Stimulated activated naive CD8-positive, alpha-beta T cell treated with anti-CD3 and anti-CD28 coated beads, Interleukin-15, amount 100 ng/mL, for 72 hours (primary cell): ENCODE measurements around the gene PCDHGA6.
A peak's percentile ranks its signal among the peaks of the same experiment; 100 is the strongest.
"Not testable (repeated sequence)": the region's sequence is repeated elsewhere in the genome, so short reads cannot be mapped to it uniquely, and the experiment has no call there.

ENCODE experiments used
- ATAC-seq: fragments of 150-1000 bp; cut with Tn5 transposase; 2 replicates; pipeline ENCODE4 v1.10.0; 2021; ENCODE audit warnings: mild to moderate bottlenecking, moderate library complexity
- DNase-seq, 2 donors: peaks; one replicate each; pipeline ENCODE4 v3.0.0; 2021 to 2022
- H3K27ac Mint-ChIP-seq, 2 donors: one replicate each; pipeline ENCODE4 v1.8.0; 2022; ENCODE audit warnings: mild to moderate bottlenecking in 2 of 2, mixed read lengths in 2 of 2, moderate library complexity in 2 of 2
- H3K27me3 Mint-ChIP-seq: one replicate; pipeline ENCODE4 v1.8.0; 2022; ENCODE audit warnings: mixed read lengths
- H3K4me1 Mint-ChIP-seq: one replicate; pipeline ENCODE4 v1.8.0; 2022; ENCODE audit warnings: mild to moderate bottlenecking, mixed read lengths
- H3K4me3 Mint-ChIP-seq, 2 donors: one replicate each; pipeline ENCODE4 v1.8.0; 2022; ENCODE audit warnings: mild to moderate bottlenecking in 2 of 2, mixed read lengths in 2 of 2, moderate library complexity in 1 of 2
- H3K9me3 Mint-ChIP-seq, 2 donors: one replicate each; pipeline ENCODE4 v1.8.0; 2022; ENCODE audit warnings: mixed read lengths in 2 of 2

PCDHGA6 gene

GRCh38 chr5:141373673-141374317 lies at the start of gene PCDHGA6:
TSS of gene PCDHGA6 (plus strand) at chr5:141373891. CDS start at chr5:141374084, 193 bp downstream.
- DNase-seq = no peak
- peak within 1 kb of the TSS; percentile 27 to 52 for H3K4me3 Mint-ChIP-seq
- peaks cover 77% of the 10 kb centered on the region for H3K27me3 Mint-ChIP-seq

GRCh38 chr5:141326088-141326854 lies 47.4 kb upstream of the PCDHGA6 start:
- Mint-ChIP-seq H3K9me3 (peaks cover 4 to 7% of the 10 kb centered on the region in 2 donors), H3K4me1 (peaks cover 10% of the 10 kb centered on the region), H3K4me3 (peak overlapping the region; percentile 92 to 94), H3K27ac (peak overlapping the region; percentile 75 to 95), H3K27me3 (peaks cover 35% of the 10 kb centered on the region)
- ATAC-seq (peak; percentile 96), DNase-seq (peak; percentile 46 to 76)

More at GRCh38 chr5:141373673-141374317, at the start of gene PCDHGA6:
- ATAC-seq = no peak
- Mint-ChIP-seq H3K27ac (no peak within 1 kb of the TSS), H3K4me1 (peaks cover 8% of the 10 kb centered on the region), H3K9me3 (peaks cover 16 to 52% of the 10 kb centered on the region in 2 donors)

GRCh38 chr5:141328231-141328630 lies 45.5 kb upstream of the PCDHGA6 start:
- no peak overlapping the region for H3K27ac Mint-ChIP-seq
- H3K4me3 Mint-ChIP-seq = no peak overlapping the region
- peaks cover 54% of the 10 kb centered on the region for H3K27me3 Mint-ChIP-seq
- ATAC-seq (no peak), DNase-seq (peak in 1 of 2 donors; percentile 22)
- H3K4me1 Mint-ChIP-seq = peaks cover 10% of the 10 kb centered on the region
- H3K9me3 Mint-ChIP-seq = peaks cover 9 to 10% of the 10 kb centered on the region in 2 donors

- H3K9me3 Mint-ChIP-seq = peaks cover 22 to 26% of the 10 kb centered on the region in 2 donors
- no peak within 1 kb of the TSS for H3K27ac Mint-ChIP-seq
- DNase-seq (no peak), ATAC-seq (peak; percentile 50)
- peaks cover 76% of the 10 kb centered on the region for H3K27me3 Mint-ChIP-seq
- peak within 1 kb of the TSS in 1 of 2 donors; percentile 42 for H3K4me3 Mint-ChIP-seq
- H3K4me1 Mint-ChIP-seq = peaks cover 10% of the 10 kb centered on the region
Observed at GRCh38 chr5:141330299-141331080, 43.2 kb upstream of the PCDHGA6 start, which contains the start of gene PCDHGA1. TSS of gene PCDHGA1 (plus strand) at chr5:141330514.

GRCh38 chr5:141332571-141332970 lies 41.1 kb upstream of the PCDHGA6 start:
- H3K27ac Mint-ChIP-seq, H3K4me1 Mint-ChIP-seq, DNase-seq, H3K4me3 Mint-ChIP-seq, ATAC-seq: not testable (repeated sequence)
- Mint-ChIP-seq H3K27me3 (peaks cover 81% of the 10 kb centered on the region), H3K9me3 (peaks cover 37 to 42% of the 10 kb centered on the region in 2 donors)

GRCh38 chr5:141338538-141339306 lies 35.0 kb upstream of the PCDHGA6 start, which contains the start of gene PCDHGA2:
TSS of gene PCDHGA2 (plus strand) at chr5:141338760.
- Mint-ChIP-seq H3K4me1 (no peaks in the 10 kb centered on the region), H3K9me3 (peaks cover 56 to 62% of the 10 kb centered on the region in 2 donors), H3K4me3 (peak within 1 kb of the TSS; percentile 56 to 61), H3K27ac (no peak within 1 kb of the TSS), H3K27me3 (peaks cover 95% of the 10 kb centered on the region)
- ATAC-seq = no peak
- no peak for DNase-seq

- not testable (repeated sequence) for ATAC-seq, H3K4me1 Mint-ChIP-seq, DNase-seq, H3K4me3 Mint-ChIP-seq
- peaks cover 96% of the 10 kb centered on the region for H3K27me3 Mint-ChIP-seq
- H3K9me3 Mint-ChIP-seq = peaks cover 50 to 65% of the 10 kb centered on the region in 2 donors
- peak overlapping the region in 1 of 2 donors; percentile 63 for H3K27ac Mint-ChIP-seq
Observed at GRCh38 chr5:141340781-141341354, 32.8 kb upstream of the PCDHGA6 start.

GRCh38 chr5:141342773-141343172 lies 30.9 kb upstream of the PCDHGA6 start:
- Mint-ChIP-seq H3K4me3 (no peak overlapping the region), H3K27me3 (peaks cover 97% of the 10 kb centered on the region), H3K9me3 (peaks cover 40 to 66% of the 10 kb centered on the region in 2 donors), H3K27ac (no peak overlapping the region), H3K4me1 (no peaks in the 10 kb centered on the region)
- ATAC-seq (no peak), DNase-seq (no peak)

- no peak within 1 kb of the TSS for H3K27ac Mint-ChIP-seq
- H3K4me3 Mint-ChIP-seq = peak within 1 kb of the TSS; percentile 61 to 76
- ATAC-seq (no peak), DNase-seq (no peak)
- H3K27me3 Mint-ChIP-seq = peaks cover 97% of the 10 kb centered on the region
- H3K4me1 Mint-ChIP-seq = no peaks in the 10 kb centered on the region
- peaks cover 34 to 59% of the 10 kb centered on the region in 2 donors for H3K9me3 Mint-ChIP-seq
Observed at GRCh38 chr5:141343242-141343952, 30.3 kb upstream of the PCDHGA6 start, which contains the start of gene PCDHGA3. TSS of gene PCDHGA3 (plus strand) at chr5:141343829. CDS start at chr5:141344034, 205 bp downstream.

- ATAC-seq (no peak), DNase-seq (no peak)
- H3K4me3 Mint-ChIP-seq = peak overlapping the region; percentile 61 to 76
- no peaks in the 10 kb centered on the region for H3K4me1 Mint-ChIP-seq
- H3K9me3 Mint-ChIP-seq = peaks cover 34 to 53% of the 10 kb centered on the region in 2 donors
- no peak overlapping the region for H3K27ac Mint-ChIP-seq
- peaks cover 96% of the 10 kb centered on the region for H3K27me3 Mint-ChIP-seq
Observed at GRCh38 chr5:141343953-141344463, 29.7 kb upstream of the PCDHGA6 start.

GRCh38 chr5:141345327-141345726 lies 28.4 kb upstream of the PCDHGA6 start:
- Mint-ChIP-seq H3K27me3 (peaks cover 90% of the 10 kb centered on the region), H3K27ac (no peak overlapping the region)

GRCh38 chr5:141346017-141346416 lies 27.7 kb upstream of the PCDHGA6 start:
- not testable (repeated sequence) for H3K27ac Mint-ChIP-seq, ATAC-seq, DNase-seq, H3K4me3 Mint-ChIP-seq, H3K4me1 Mint-ChIP-seq
- Mint-ChIP-seq H3K27me3 (peaks cover 90% of the 10 kb centered on the region), H3K9me3 (peaks cover 28 to 48% of the 10 kb centered on the region in 2 donors)

More at GRCh38 chr5:141345327-141345726, 28.4 kb upstream of the PCDHGA6 start:
- Mint-ChIP-seq H3K4me1 (no peaks in the 10 kb centered on the region), H3K4me3 (no peak overlapping the region), H3K9me3 (peaks cover 30 to 52% of the 10 kb centered on the region in 2 donors)
- DNase-seq = no peak
- ATAC-seq = no peak

GRCh38 chr5:141349917-141350619 lies 23.6 kb upstream of the PCDHGA6 start, which contains the start of gene PCDHGB1:
TSS of gene PCDHGB1 (plus strand) at chr5:141350099. CDS start at chr5:141350261, 162 bp downstream.
- no peak within 1 kb of the TSS for H3K27ac Mint-ChIP-seq
- ATAC-seq (peak; percentile 69), DNase-seq (peak in 1 of 2 donors; percentile 52)

More at GRCh38 chr5:141349917-141350619, 23.6 kb upstream of the PCDHGA6 start, which contains the start of gene PCDHGB1:
- Mint-ChIP-seq H3K4me1 (no peaks in the 10 kb centered on the region), H3K9me3 (peaks cover 20 to 41% of the 10 kb centered on the region in 2 donors), H3K4me3 (peak within 1 kb of the TSS; percentile 61 to 75), H3K27me3 (peaks cover 85% of the 10 kb centered on the region)
